Suprapubic skin (tissue), 3 donors: ENCODE results near the gene GTSE1.

Source experiments
- POLR2A ChIP-seq, 2 donors: fragments of 450-650 bp; IDR thresholded peaks; one replicate each; pipeline ENCODE4 v1.6.1; 2017; ENCODE audit warnings: antibody characterized with exemption in 2 of 2, mild to moderate bottlenecking in 2 of 2, moderate library complexity in 2 of 2
- TF ChIP-seq, protein P1 (sequence below), 2 donors: fragments of 200-600 bp in 1 of 2; fragments of 450-650 bp in 1 of 2; sonication (generic) in 1 of 2; IDR thresholded peaks; one replicate each; pipeline ENCODE4 v1.5.1; 2016 to 2019; ENCODE audit warnings: antibody characterized with exemption in 2 of 2, mild to moderate bottlenecking in 1 of 2, moderate library complexity in 1 of 2

DNA sequence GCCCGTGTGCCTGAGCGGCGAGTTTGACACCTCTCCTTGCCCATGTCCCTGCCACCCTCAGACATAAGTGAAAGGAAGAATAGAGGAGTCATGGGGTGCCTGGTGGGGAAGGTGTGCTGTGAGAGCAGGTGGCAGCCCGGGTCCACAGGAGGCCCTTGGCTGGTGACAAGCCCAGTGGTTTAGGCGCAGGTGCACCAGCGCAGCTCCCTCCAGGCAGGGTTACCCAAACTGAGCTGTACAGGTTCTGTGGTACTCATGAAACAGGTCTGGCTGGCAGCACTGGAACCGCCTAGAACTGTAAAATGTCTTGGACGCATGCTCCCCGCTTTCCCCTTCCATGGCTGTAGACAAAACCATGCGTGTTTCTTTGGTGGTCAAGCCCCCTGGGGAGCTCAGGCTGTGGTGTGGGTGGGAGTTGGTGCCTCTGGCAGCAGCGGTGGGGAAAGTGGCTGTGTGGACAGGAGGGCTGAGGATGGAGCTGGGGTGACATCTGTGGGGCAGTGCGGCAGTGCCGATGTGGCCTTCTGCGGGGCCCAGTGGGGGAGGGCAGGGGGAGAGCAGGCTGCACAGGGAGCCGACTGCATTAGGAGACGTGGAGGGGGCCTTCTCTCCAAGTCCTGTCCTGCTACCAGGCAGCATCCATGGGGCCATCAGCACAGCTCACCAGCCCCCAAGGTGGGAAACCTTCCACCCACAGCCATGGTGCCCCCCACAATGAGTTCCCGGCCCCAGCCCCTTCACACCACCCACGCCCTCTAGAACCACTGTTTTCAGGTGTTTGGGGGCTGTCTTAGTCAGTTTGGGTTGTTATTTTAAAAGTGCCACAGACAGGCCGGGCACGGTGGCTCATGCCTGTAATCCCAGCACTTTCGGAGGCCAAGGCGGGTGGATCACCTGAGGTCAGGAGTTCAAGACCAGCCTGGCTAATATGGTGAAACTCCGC, 5.6 kb upstream of the GTSE1 start:
- no peak for TF ChIP-seq POLR2A (IDR thresholded peaks at IDR 0.05)
- TF ChIP-seq, protein P1, sequence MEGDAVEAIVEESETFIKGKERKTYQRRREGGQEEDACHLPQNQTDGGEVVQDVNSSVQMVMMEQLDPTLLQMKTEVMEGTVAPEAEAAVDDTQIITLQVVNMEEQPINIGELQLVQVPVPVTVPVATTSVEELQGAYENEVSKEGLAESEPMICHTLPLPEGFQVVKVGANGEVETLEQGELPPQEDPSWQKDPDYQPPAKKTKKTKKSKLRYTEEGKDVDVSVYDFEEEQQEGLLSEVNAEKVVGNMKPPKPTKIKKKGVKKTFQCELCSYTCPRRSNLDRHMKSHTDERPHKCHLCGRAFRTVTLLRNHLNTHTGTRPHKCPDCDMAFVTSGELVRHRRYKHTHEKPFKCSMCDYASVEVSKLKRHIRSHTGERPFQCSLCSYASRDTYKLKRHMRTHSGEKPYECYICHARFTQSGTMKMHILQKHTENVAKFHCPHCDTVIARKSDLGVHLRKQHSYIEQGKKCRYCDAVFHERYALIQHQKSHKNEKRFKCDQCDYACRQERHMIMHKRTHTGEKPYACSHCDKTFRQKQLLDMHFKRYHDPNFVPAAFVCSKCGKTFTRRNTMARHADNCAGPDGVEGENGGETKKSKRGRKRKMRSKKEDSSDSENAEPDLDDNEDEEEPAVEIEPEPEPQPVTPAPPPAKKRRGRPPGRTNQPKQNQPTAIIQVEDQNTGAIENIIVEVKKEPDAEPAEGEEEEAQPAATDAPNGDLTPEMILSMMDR (IDR thresholded peaks at IDR 0.05): no peak
